ENCODE data around the gene ITSN1.

ITSN1 gene

GRCh38 chr21:33834801-33835500, 192.7 kb downstream of the ITSN1 start:
- in situ Hi-C loops (cut with MboI; ENCODE audit: low sequenced_read_pairs): no loop called here

GRCh38 chr21:33835920-33836319, 193.6 kb downstream of the ITSN1 start:
- in situ Hi-C loops (cut with MboI; ENCODE audit: low sequenced_read_pairs): no loop called here

GRCh38 chr21:33836408-33836807, 194.1 kb downstream of the ITSN1 start:
- in situ Hi-C loops (cut with MboI; ENCODE audit: low sequenced_read_pairs): no loop called here

GRCh38 chr21:33839167-33839716, 196.9 kb downstream of the ITSN1 start:
- in situ Hi-C loops (cut with MboI; ENCODE audit: low sequenced_read_pairs): no loop called here

GRCh38 chr21:33839806-33840205, 197.5 kb downstream of the ITSN1 start:
- in situ Hi-C loops (cut with MboI; ENCODE audit: low sequenced_read_pairs): no loop called here

GRCh38 chr21:33840771-33841170, 198.5 kb downstream of the ITSN1 start:
- in situ Hi-C loops (cut with MboI; ENCODE audit: low sequenced_read_pairs): no loop called here

GRCh38 chr21:33841561-33841960, 199.3 kb downstream of the ITSN1 start:
- in situ Hi-C loops (cut with MboI; ENCODE audit: low sequenced_read_pairs): no loop called here

- in situ Hi-C loops (cut with MboI; ENCODE audit: low sequenced_read_pairs): no loop called here
Observed at GRCh38 chr21:33843216-33843615, 200.9 kb downstream of the ITSN1 start.

GRCh38 chr21:33844104-33844889, 202.0 kb downstream of the ITSN1 start:
- in situ Hi-C loops (cut with MboI; ENCODE audit: low sequenced_read_pairs): no loop called here

GRCh38 chr21:33844890-33845205, 202.5 kb downstream of the ITSN1 start:
- in situ Hi-C loops (cut with MboI; ENCODE audit: low sequenced_read_pairs): no loop called here

- in situ Hi-C loops (cut with MboI; ENCODE audit: low sequenced_read_pairs): no loop called here
Observed at GRCh38 chr21:33846141-33846540, 203.8 kb downstream of the ITSN1 start.

GRCh38 chr21:33847588-33848248, 205.4 kb downstream of the ITSN1 start:
- in situ Hi-C loops (cut with MboI; ENCODE audit: low sequenced_read_pairs): no loop called here

GRCh38 chr21:33848249-33848953, 206.1 kb downstream of the ITSN1 start:
- in situ Hi-C loops (cut with MboI; ENCODE audit: low sequenced_read_pairs): no loop called here

- in situ Hi-C loops (cut with MboI; ENCODE audit: low sequenced_read_pairs): no loop called here
Observed at GRCh38 chr21:33849834-33850233, 207.5 kb downstream of the ITSN1 start.

- in situ Hi-C loops (cut with MboI; ENCODE audit: low sequenced_read_pairs): no loop called here
Observed at GRCh38 chr21:33850401-33850800, 208.1 kb downstream of the ITSN1 start.

- in situ Hi-C loops (cut with MboI; ENCODE audit: low sequenced_read_pairs): no loop called here
Observed at GRCh38 chr21:33850985-33851384, 208.7 kb downstream of the ITSN1 start.

- in situ Hi-C loops (cut with MboI; ENCODE audit: low sequenced_read_pairs): no loop called here
Observed at GRCh38 chr21:33852485-33852884, 210.2 kb downstream of the ITSN1 start.

- in situ Hi-C loops (cut with MboI; ENCODE audit: low sequenced_read_pairs): no loop called here
Observed at GRCh38 chr21:33854604-33855003, 212.3 kb downstream of the ITSN1 start.

GRCh38 chr21:33855190-33855589, 212.9 kb downstream of the ITSN1 start:
- in situ Hi-C loops (cut with MboI; ENCODE audit: low sequenced_read_pairs): no loop called here

GRCh38 chr21:33856893-33857527, 214.7 kb downstream of the ITSN1 start:
- in situ Hi-C loops (cut with MboI; ENCODE audit: low sequenced_read_pairs): no loop called here
